Sigmoid colon (tissue), 4 donors: ENCODE measurements around the gene PRKAG2.

ENCODE experiments used
- CTCF ChIP-seq, 4 experiments: fragments of 450-650 bp in 3 of 4; fragments of 200-600 bp in 1 of 4; IDR thresholded peaks; one replicate each; pipeline ENCODE4 v1.5.1; 2016 to 2019; ENCODE audit warnings: antibody characterized with exemption in 4 of 4, mild to moderate bottlenecking in 3 of 4, moderate library complexity in 2 of 4
- EP300 ChIP-seq, 4 donors: sonication (generic); formaldehyde crosslinking; IDR thresholded peaks; one replicate each; pipeline ENCODE4 v1.6.1; 2017; ENCODE audit warnings: antibody characterized with exemption in 4 of 4
- POLR2A ChIP-seq, 2 donors: fragments of 450-650 bp; IDR thresholded peaks; one replicate each; pipeline ENCODE4 v1.6.1; 2016; ENCODE audit warnings: antibody characterized with exemption in 2 of 2, mild to moderate bottlenecking in 2 of 2, moderate library complexity in 2 of 2
- POLR2AphosphoS5 ChIP-seq, 4 donors: sonication (generic); formaldehyde crosslinking; IDR thresholded peaks; one replicate each; pipeline ENCODE4 v1.6.1; 2017; ENCODE audit warnings: antibody characterized with exemption in 4 of 4

DNA sequence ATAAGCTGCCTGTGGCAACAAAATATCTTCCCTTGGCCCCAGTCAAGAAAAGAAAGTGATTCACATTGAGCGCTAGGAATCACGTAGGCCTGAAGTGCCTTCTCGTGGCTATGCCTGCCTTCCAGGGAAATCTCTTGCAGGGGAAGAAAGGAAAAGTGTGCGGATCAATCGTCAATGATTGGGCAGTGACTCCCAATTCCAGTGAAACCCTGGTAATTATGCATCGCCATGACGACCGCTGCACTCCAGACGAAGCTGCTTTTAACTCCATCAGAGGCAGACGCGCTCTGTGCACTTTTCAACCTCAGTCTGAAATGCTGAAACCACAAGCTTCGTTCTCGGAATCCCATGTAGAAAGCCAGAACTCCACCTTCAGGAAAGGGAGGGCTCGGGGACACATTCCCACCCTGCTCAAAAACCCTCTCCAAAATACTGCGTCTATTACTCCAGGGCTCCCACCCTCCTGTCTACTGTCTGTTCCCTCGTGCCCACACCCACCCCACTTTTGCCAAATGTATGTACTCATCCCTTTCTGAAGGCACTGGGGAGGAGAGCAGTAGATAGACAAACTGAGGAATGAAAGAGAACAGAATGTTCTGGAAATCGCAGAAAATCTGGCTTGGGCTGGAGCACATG lies 24.2 kb upstream of the PRKAG2 start:
- TF ChIP-seq CTCF (IDR thresholded peaks at IDR 0.05): no peak
- TF ChIP-seq POLR2A (IDR thresholded peaks at IDR 0.05): no peak
- TF ChIP-seq POLR2AphosphoS5 (IDR thresholded peaks at IDR 0.05): no peak
- TF ChIP-seq EP300 (IDR thresholded peaks at IDR 0.05): no peak
